ENCODE data around the gene UBE2L6.

The UBE2L6 gene

GRCh38 chr11:57567515-57568329 is at the start of gene UBE2L6:
TSS of gene UBE2L6 (minus strand) at chr11:57567672. CDS start at chr11:57567611, 61 bp downstream.
- DNase-seq = peak; percentile 56 to 61

DNA sequence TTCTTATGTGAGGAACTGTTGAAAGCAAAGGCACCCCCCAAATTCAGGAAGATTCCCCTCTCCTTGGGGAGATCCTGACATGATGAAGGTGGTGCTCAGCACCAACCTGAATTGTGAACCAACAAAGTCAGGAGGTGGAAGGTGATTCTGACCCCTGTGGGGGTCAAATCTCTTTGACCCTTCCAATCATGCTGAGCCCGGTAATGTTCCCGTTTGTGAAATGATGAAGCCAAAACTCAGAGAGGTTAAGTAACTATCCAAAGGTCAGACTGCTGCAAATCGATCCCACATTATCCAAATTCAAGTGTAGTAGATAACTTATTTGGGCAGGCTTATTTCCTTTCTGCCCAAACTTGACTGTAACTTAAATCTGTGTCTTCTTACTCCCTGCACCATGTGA is 49.1 kb upstream of the UBE2L6 start:
- no peak for DNase-seq

- DNase-seq = no peak
These were observed 47.8 kb upstream of the UBE2L6 start for GRCh38 chr11:57615308-57615707.

GRCh38 chr11:57614234-57614772 is 46.8 kb upstream of the UBE2L6 start:
- no peak for DNase-seq

GRCh38 chr11:57610170-57610569 is 42.7 kb upstream of the UBE2L6 start:
- DNase-seq = no peak

DNA sequence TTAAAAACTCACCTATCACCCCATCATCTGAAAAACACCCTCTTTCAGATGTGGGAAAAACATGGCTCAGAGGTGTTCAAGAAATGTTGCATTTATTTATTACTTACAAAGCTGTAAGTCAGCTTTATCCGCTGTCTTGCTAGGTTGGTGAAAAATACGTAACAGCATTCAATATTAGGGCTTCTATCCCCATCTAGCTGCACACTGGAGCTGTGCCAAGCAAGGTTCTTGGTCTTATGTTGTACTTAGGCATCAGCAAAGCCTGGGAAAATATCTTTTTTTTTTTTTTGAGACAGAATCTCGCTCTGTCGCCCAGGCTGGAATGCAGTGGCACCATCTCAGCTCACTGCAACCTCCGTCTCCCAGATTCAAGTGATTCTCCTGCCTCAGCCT is 37.6 kb upstream of the UBE2L6 start:
- no peak for DNase-seq

- DNase-seq = no peak
These were observed 37.0 kb upstream of the UBE2L6 start for GRCh38 chr11:57604296-57605027.

DNA sequence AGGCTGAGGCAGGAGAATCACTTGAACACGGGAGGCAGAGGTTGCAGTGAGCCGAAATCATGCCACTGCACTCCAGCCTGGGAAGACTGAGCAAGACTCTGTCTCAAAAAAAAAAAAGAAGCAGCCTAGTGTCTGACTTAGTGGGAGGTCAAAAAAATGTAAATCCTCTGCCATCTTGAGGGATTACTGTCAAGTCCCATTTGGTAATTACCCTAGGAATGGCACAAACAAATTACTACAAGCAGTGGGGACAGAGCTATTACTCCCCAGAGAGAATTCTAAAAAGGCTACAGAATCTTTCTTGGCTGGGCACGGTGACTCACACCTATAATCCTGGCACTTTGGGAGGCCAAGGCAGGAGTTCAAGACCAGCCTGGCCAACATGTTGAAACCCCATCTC is 33.8 kb upstream of the UBE2L6 start:
- no peak for DNase-seq

GRCh38 chr11:57599381-57599780 is 31.9 kb upstream of the UBE2L6 start:
- no peak for DNase-seq

GRCh38 chr11:57598831-57599155 is 31.3 kb upstream of the UBE2L6 start:
- no peak for DNase-seq

- DNase-seq = no peak
These were observed 30.7 kb upstream of the UBE2L6 start for GRCh38 chr11:57597916-57598830.

DNA sequence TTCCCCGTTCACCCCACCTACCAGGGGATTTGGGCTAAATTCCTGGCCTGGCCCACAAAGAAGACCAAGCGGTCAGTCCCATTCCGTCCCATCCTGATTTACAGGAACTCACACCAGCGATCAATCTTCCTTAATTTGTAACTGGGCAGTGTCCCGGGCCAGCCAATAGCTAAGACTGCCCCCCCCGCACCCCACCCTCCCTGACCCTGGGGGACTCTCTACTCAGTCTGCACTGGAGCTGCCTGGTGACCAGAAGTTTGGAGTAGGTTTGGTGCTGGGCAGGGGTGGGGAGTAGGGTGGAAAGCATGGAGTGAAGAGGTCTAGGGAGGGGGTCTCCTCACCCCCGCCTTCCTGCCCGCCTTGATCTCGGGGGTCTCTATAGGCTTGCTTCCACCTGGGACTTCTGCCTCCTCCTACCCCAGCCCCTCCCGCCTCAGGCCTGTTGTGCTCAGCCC is 30.0 kb upstream of the UBE2L6 start, which contains the start of gene SERPING1:
Gene SERPING1, plus strand, starts transcription at position 225 of the 455 bp plus-strand sequence. CDS start 586 bp downstream, outside the sequence.
- DNase-seq = no peak

DNA sequence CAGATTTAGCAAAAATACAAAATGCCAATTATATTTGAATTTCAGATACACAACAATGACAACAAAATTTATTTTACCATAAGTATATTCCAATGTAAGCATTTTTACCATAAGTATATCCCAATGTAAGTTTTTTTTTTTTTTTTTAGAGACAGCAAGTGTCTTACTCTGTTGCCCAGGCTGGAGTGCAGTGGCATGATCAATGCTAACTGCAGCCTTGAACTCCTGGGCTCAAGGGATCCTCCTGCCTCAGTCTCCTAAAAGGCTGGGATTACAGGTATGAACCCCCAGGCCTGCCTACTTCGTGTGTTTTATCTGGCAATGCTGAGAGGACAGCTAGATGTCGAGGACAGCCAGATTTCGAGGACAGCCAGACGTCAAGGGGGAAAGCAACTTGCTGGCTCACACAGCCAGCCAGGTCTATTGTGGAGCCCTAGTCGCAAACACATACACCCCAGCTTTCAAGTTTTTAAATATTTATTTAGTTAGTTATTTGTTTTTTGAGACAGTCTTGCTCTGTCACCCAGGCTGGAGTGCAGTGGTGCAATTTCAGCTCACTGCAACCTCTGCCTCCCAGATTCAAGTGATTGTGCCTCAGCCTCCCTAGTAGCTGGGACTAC is 28.9 kb upstream of the UBE2L6 start:
- no peak for DNase-seq

GRCh38 chr11:57588046-57588710 is 20.7 kb upstream of the UBE2L6 start:
- DNase-seq = no peak

DNA sequence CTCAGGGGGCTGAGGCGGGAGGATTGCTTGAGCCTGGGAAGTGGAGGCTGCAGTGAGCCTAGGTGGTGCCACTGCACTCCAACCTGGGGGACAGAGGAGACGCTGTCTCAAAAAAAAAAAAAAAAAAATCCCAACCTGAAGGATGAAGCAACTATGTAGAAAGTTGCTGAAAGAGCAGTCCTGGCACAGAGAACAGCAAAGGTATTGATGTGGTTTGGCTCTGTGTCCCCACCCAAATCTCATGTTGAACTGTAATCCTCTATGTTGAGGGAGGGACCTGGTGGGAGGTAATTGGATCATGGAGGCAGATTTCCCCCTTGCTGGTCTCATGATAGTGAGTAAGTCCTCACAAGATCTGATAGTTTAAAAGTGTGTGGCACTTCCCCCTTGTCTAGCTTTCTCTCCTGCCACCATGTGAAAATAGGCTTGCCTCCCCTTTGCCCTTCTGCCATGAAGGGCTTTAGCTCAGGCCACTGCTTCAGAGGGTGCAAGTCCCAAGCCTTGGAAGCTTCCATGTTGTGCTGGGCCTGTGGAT is 19.3 kb upstream of the UBE2L6 start:
- no peak for DNase-seq

GRCh38 chr11:57585301-57585700 is 17.8 kb upstream of the UBE2L6 start:
- no peak for DNase-seq

DNA sequence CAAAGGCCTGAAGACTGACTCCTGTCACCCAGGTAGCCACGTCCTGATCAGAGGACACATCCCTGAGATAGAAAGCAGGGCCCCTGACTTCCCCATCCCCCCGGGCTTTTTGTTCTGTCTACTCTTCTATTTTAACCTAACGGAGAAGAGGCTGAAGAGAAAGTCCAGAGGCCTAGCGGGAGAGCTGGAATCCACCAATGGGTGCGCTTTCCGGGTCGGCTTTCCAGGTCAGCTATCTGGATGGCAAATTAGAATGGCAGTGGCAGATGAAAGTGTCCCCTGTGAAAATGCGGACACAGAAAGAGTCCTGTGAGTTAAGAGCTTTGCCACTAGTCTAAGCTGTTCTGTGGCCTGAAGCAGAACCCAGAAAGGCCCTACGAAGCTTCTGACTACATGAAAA is 16.9 kb upstream of the UBE2L6 start:
- no peak for DNase-seq

DNA sequence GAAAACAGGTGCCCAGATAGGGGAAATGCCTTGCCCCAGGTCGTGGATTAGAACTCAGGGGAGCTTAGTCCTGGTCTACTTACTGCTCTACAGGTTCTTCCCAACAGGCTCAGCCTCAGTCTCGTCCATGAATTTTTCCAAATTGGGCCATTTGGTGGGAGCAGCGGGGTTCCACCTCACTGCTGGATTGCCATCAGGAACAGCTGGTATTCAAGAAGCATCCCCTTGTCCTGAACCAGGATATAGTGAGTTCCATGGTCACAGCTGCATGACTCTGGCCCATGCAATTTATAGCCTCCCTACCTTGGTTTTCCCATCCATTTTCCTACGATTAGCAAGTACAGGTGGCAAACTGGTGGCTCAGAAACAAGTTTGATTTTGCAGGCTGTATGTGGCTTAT is 6.6 kb upstream of the UBE2L6 start:
- DNase-seq = no peak

DNA sequence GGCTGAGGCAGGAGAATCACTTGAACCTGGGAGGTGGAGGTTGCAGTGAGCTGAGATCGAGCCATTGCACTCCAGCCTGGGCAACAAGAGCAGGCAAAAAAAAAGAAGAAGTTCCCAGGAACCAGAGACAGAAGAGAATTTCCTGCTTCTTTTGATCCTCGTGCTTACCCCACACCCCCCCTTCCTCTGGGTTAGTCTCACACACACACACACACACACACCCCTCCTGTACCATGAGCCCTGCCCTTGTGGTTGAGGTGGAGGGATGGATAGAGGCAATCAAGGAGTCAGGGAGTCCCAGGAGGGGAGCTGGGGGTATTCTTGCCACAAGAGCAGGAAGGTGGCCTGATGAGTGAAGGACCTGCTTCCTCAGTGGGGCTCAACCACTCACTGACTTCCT is 4.1 kb upstream of the UBE2L6 start:
- DNase-seq = no peak

- DNase-seq = peak; percentile 86 to 89
These were observed 876 bp upstream of the UBE2L6 start for GRCh38 chr11:57568330-57568766.

- DNase-seq = peak; percentile 31 to 33
These were observed 462 bp downstream of the UBE2L6 start for GRCh38 chr11:57566905-57567514.
